Spleen (tissue), 11 donors: ENCODE data around the gene LRIG1. TPM values are rescaled to one million over a fixed set of nuclear protein-coding genes. Genes with fewer than 3 reads are reported as not detected.

Experiments used
- DNase-seq: peaks from one replicate; pipeline ENCODE4 v3.0.0-alpha.2; 2020
- H3K27ac ChIP-seq, 8 donors: fragments of 200-600 bp; sonication (generic) in 7 of 8; 1 replicate in 4 of 8; 2 replicates in 4 of 8; pipeline versions ENCODE4 v1.5.0 to v1.8.0; 2016 to 2021; ENCODE audit warnings: inconsistent platforms in 4 of 8, mild to moderate bottlenecking in 4 of 8, moderate library complexity in 1 of 8
- H3K27me3 ChIP-seq, 7 donors: fragments of 200-600 bp; sonication (generic) in 6 of 7; replicated peaks in 1 of 7; 1 replicate in 4 of 7; 2 replicates in 3 of 7; pipeline versions ENCODE4 v1.5.0 to v1.8.0; 2016 to 2021; ENCODE audit warnings: inconsistent platforms in 3 of 7, mild to moderate bottlenecking in 1 of 7
- H3K36me3 ChIP-seq, 6 donors: fragments of 200-600 bp; sonication (generic) in 5 of 6; 1 replicate in 4 of 6; 2 replicates in 2 of 6; pipeline versions ENCODE4 v1.5.0 to v1.8.0; 2016 to 2021; ENCODE audit warnings: inconsistent platforms in 2 of 6
- H3K4me1 ChIP-seq, 6 donors: fragments of 200-600 bp; sonication (generic) in 5 of 6; 1 replicate in 3 of 6; 2 replicates in 3 of 6; pipeline versions ENCODE4 v1.5.0 to v1.8.0; 2016 to 2021; ENCODE audit warnings: inconsistent platforms in 3 of 6
- H3K4me3 ChIP-seq, 8 donors: fragments of 200-600 bp; sonication (generic) in 7 of 8; 1 replicate in 4 of 8; 2 replicates in 4 of 8; pipeline versions ENCODE4 v1.5.0 to v1.8.0; 2016 to 2021; ENCODE audit warnings: inconsistent platforms in 4 of 8, mild to moderate bottlenecking in 4 of 8, moderate library complexity in 2 of 8
- H3K9me3 ChIP-seq, 8 donors: fragments of 200-600 bp; sonication (generic) in 7 of 8; 1 replicate in 4 of 8; 2 replicates in 4 of 8; pipeline versions ENCODE4 v1.5.0 to v1.8.0; 2016 to 2021; ENCODE audit warnings: inconsistent platforms in 4 of 8
- POLR2A ChIP-seq, 3 donors: fragments of 450-650 bp; IDR thresholded peaks; one replicate each; pipeline ENCODE4 v1.5.1; 2017; ENCODE audit warnings: antibody characterized with exemption in 3 of 3, mild to moderate bottlenecking in 1 of 3
- POLR2AphosphoS5 ChIP-seq, 3 donors: sonication (generic); formaldehyde crosslinking; IDR thresholded peaks; one replicate each; pipeline ENCODE4 v1.5.1; 2017; ENCODE audit warnings: antibody characterized with exemption in 3 of 3
- WGBS, 5 donors: extraction: QIAGEN DNeasy Blood & Tissue Kit in 3 of 5; methylation state at CpG; one replicate each; pipeline versions ENCODE4 v1.1.5 to v1.1.7; 2013 to 2018; 5-methylcytosine and 5-hydroxymethylcytosine counted together
- intact Hi-C: fragments of 100-400 bp; cut with DNase I; formaldehyde crosslinking; loops from one replicate; pipeline ENCODE4 v1.15.0; 2023; ENCODE audit warnings: low total_unique reads
- polyA plus RNA-seq, 3 donors: library from polyadenylated mRNA; stranded (reverse); fragments of 200-250 nt; gene quantifications; one replicate each; pipeline ENCODE4 v1.2.1, GENCODE V29; 2013
- total RNA-seq, 7 donors: library from RNA; depleted of rRNA in 3 of 7; stranded (reverse); fragments of >200 nt in 3 of 7; fragmentation: NEBNext Ultra II Directional in 4 of 7; extraction: Animal tissue kit (Norgen Biotek cat#: 25700) in 4 of 7; gene quantifications; one replicate each; pipeline versions ENCODE4 v1.1.0 to v1.2.1, GENCODE V29; 2016 to 2021
- TF ChIP-seq, protein P1 (sequence below), 11 experiments: fragments of 200-600 bp in 7 of 11; fragments of 450-650 bp in 4 of 11; sonication (generic) in 4 of 11; IDR thresholded peaks in 8 of 11; conservative IDR thresholded peaks in 3 of 11; 1 replicate in 7 of 11; 2 replicates in 4 of 11; pipeline versions ENCODE4 v1.4.0 to v1.8.0; 2016 to 2021; ENCODE audit warnings: antibody characterized with exemption in 11 of 11, inconsistent platforms in 4 of 11, mild to moderate bottlenecking in 1 of 11
- donor health status: healthy with polysubstance abuse.
- donor health status: DM: no; HTN: no; CAD: no; lungs with moderate emphysema.
- donor health status: DM: no; HTN: no; CAD: no.
- donor health status: Bipolar disorder and iron deficiency.
- donor health status: healthy.
- donor health status: DM: no; HTN: no; CAD: no.
- donor health status: DM: yes; HTN: yes; CAD: no.

LRIG1 gene
- total and polyA plus RNA-seq, 10 donors, result 5.9 to 19.7 (median 11.9) TPM

GRCh38 chr3:66438046-66438445 lies 62.8 kb downstream of the LRIG1 start:
- peaks cover 0 to 45% (median 26%) of the 10 kb centered on the region in 6 donors for H3K4me1 ChIP-seq
- no peak overlapping the region for H3K4me3 ChIP-seq
- no peaks in the 10 kb centered on the region for H3K36me3 ChIP-seq
- intact Hi-C loops, result no loop called here
- no peak for DNase-seq
- H3K27ac ChIP-seq, result no peak overlapping the region
- TF ChIP-seq, protein P1, sequence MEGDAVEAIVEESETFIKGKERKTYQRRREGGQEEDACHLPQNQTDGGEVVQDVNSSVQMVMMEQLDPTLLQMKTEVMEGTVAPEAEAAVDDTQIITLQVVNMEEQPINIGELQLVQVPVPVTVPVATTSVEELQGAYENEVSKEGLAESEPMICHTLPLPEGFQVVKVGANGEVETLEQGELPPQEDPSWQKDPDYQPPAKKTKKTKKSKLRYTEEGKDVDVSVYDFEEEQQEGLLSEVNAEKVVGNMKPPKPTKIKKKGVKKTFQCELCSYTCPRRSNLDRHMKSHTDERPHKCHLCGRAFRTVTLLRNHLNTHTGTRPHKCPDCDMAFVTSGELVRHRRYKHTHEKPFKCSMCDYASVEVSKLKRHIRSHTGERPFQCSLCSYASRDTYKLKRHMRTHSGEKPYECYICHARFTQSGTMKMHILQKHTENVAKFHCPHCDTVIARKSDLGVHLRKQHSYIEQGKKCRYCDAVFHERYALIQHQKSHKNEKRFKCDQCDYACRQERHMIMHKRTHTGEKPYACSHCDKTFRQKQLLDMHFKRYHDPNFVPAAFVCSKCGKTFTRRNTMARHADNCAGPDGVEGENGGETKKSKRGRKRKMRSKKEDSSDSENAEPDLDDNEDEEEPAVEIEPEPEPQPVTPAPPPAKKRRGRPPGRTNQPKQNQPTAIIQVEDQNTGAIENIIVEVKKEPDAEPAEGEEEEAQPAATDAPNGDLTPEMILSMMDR (IDR thresholded peaks at IDR 0.05 in 8 of 11, conservative IDR thresholded peaks at IDR 0.05 in 3 of 11), result no peak
- TF ChIP-seq POLR2A (IDR thresholded peaks at IDR 0.05), result no peak
- TF ChIP-seq POLR2AphosphoS5 (IDR thresholded peaks at IDR 0.05), result no peak
- WGBS, 5 donors, result 92 to 98% (median 95%) methylated on average over 4 of the region's 4 CpGs; no CpG with 5 or more reads in 1 of the 5 donors
- no peaks in the 10 kb centered on the region for H3K9me3 ChIP-seq
- no peaks in the 10 kb centered on the region for H3K27me3 ChIP-seq

GRCh38 chr3:66437341-66437929 lies 63.4 kb downstream of the LRIG1 start:
- DNase-seq, result no peak
- intact Hi-C loops, result no loop called here
- peaks cover 0 to 42% (median 23%) of the 10 kb centered on the region in 6 donors for H3K4me1 ChIP-seq
- H3K9me3 ChIP-seq, result no peaks in the 10 kb centered on the region
- no peak overlapping the region for H3K4me3 ChIP-seq
- H3K27me3 ChIP-seq, result no peaks in the 10 kb centered on the region
- no peaks in the 10 kb centered on the region for H3K36me3 ChIP-seq
- 91 to 96% (median 95%) methylated on average over 7 of the region's 7 CpGs for WGBS, 5 donors
- TF ChIP-seq POLR2A (IDR thresholded peaks at IDR 0.05) (no peak), POLR2AphosphoS5 (IDR thresholded peaks at IDR 0.05) (no peak)
- TF ChIP-seq, protein P1 (IDR thresholded peaks at IDR 0.05 in 8 of 11, conservative IDR thresholded peaks at IDR 0.05 in 3 of 11), result no peak
- H3K27ac ChIP-seq, result no peak overlapping the region

- peaks cover 0 to 4% (median 0%) of the 10 kb centered on the region in 6 donors for H3K36me3 ChIP-seq
- no peaks in the 10 kb centered on the region for H3K9me3 ChIP-seq
- H3K4me3 ChIP-seq, result no peak overlapping the region
- H3K27me3 ChIP-seq, result no peaks in the 10 kb centered on the region
- H3K27ac ChIP-seq, result no peak overlapping the region
- TF ChIP-seq POLR2AphosphoS5 (IDR thresholded peaks at IDR 0.05), result no peak
- 82 to 89% (median 83%) methylated on average over 6 of the region's 6 CpGs for WGBS, 5 donors
- DNase-seq, result no peak
- intact Hi-C loops, result no loop called here
- H3K4me1 ChIP-seq, result peaks cover 0 to 28% (median 13%) of the 10 kb centered on the region in 6 donors
These were observed 64.8 kb downstream of the LRIG1 start for GRCh38 chr3:66435989-66436388.

- intact Hi-C loops, result no loop called here
- H3K4me1 ChIP-seq, result peaks cover 0 to 15% (median 6%) of the 10 kb centered on the region in 6 donors
- H3K27me3 ChIP-seq, result no peaks in the 10 kb centered on the region
- no peak overlapping the region for H3K27ac ChIP-seq
- no peaks in the 10 kb centered on the region for H3K9me3 ChIP-seq
- peaks cover 0 to 4% (median 0%) of the 10 kb centered on the region in 6 donors for H3K36me3 ChIP-seq
- no peak overlapping the region for H3K4me3 ChIP-seq
- 80 to 84% (median 83%) methylated on average over 7 of the region's 7 CpGs for WGBS, 5 donors
- no peak for DNase-seq
- TF ChIP-seq, protein P1 (IDR thresholded peaks at IDR 0.05 in 8 of 11, conservative IDR thresholded peaks at IDR 0.05 in 3 of 11), result no peak
- no peak for TF ChIP-seq POLR2A (IDR thresholded peaks at IDR 0.05)
- no peak for TF ChIP-seq POLR2AphosphoS5 (IDR thresholded peaks at IDR 0.05)
These were observed 66.1 kb downstream of the LRIG1 start for GRCh38 chr3:66434726-66435125.

DNA sequence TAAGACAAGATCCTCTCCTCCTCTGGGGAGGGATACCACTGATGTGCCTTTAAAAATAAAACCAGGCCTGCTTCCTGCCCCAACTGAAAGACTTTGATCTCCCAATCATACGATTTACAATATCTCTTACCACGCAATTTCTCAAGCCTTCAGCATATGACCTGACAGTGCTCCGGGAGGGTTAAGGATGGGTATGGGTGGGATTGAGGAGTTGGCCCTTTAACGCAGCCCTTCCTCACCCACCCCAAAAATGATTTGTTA lies 67.4 kb downstream of the LRIG1 start:
- Histone ChIP-seq H3K4me1 (peaks cover 0 to 11% (median 6%) of the 10 kb centered on the region in 6 donors), H3K27ac (no peak overlapping the region)

More for the DNA sequence above, 67.4 kb downstream of the LRIG1 start:
- no peaks in the 10 kb centered on the region for H3K27me3 ChIP-seq
- H3K9me3 ChIP-seq, result no peaks in the 10 kb centered on the region
- 32 to 61% (median 40%) methylated on average over 4 of the region's 4 CpGs for WGBS, 5 donors
- H3K4me3 ChIP-seq, result no peak overlapping the region
- intact Hi-C loops, result no loop called here
- TF ChIP-seq POLR2AphosphoS5 (IDR thresholded peaks at IDR 0.05), result no peak
- TF ChIP-seq, protein P1 (IDR thresholded peaks at IDR 0.05 in 8 of 11, conservative IDR thresholded peaks at IDR 0.05 in 3 of 11), result no peak
- TF ChIP-seq POLR2A (IDR thresholded peaks at IDR 0.05), result no peak
- H3K36me3 ChIP-seq, result peaks cover 0 to 4% (median 0%) of the 10 kb centered on the region in 6 donors
- DNase-seq, result no peak
